ENCODE measurements around the gene ETNK1.
"Not testable (repeated sequence)": the region's sequence is repeated elsewhere in the genome, so short reads cannot be mapped to it uniquely, and the experiment has no call there.

The ETNK1 gene

GRCh38 chr12:22624870-22625761 lies at the start of gene ETNK1:
Gene ETNK1 (plus strand): TSS chr12:22625171. CDS start chr12:22625431, 260 bp downstream.
- peak; percentile 37 for DNase-seq (ENCODE audit: low read depth)
- H3K4me3 ChIP-seq (ENCODE audit: low read depth, low read length): peak within 1 kb of the TSS; percentile 92
- no peak for TF ChIP-seq CTCF (IDR thresholded peaks at IDR 0.05; ENCODE audit: low read depth, low read length, missing control alignments)

- DNase-seq (ENCODE audit: low read depth): no peak
- no peak for TF ChIP-seq CTCF (IDR thresholded peaks at IDR 0.05; ENCODE audit: low read depth, low read length, missing control alignments)
- no peak overlapping the region for H3K4me3 ChIP-seq (ENCODE audit: low read depth, low read length)
Measured at GRCh38 chr12:22576065-22576464, 48.9 kb upstream of the ETNK1 start.

- DNase-seq (ENCODE audit: low read depth): no peak
- no peak overlapping the region for H3K4me3 ChIP-seq (ENCODE audit: low read depth, low read length)
- no peak for TF ChIP-seq CTCF (IDR thresholded peaks at IDR 0.05; ENCODE audit: low read depth, low read length, missing control alignments)
Measured at GRCh38 chr12:22576473-22576872, 48.5 kb upstream of the ETNK1 start.

- H3K4me3 ChIP-seq (ENCODE audit: low read depth, low read length): no peak overlapping the region
- TF ChIP-seq CTCF (IDR thresholded peaks at IDR 0.05; ENCODE audit: low read depth, low read length, missing control alignments): no peak
- DNase-seq (ENCODE audit: low read depth): no peak
Measured at GRCh38 chr12:22577667-22578066, 47.3 kb upstream of the ETNK1 start.

- DNase-seq (ENCODE audit: low read depth): no peak
- no peak overlapping the region for H3K4me3 ChIP-seq (ENCODE audit: low read depth, low read length)
- TF ChIP-seq CTCF (IDR thresholded peaks at IDR 0.05; ENCODE audit: low read depth, low read length, missing control alignments): no peak
Measured at GRCh38 chr12:22578328-22578727, 46.6 kb upstream of the ETNK1 start.

- DNase-seq (ENCODE audit: low read depth): no peak
- no peak overlapping the region for H3K4me3 ChIP-seq (ENCODE audit: low read depth, low read length)
- no peak for TF ChIP-seq CTCF (IDR thresholded peaks at IDR 0.05; ENCODE audit: low read depth, low read length, missing control alignments)
Measured at GRCh38 chr12:22588817-22589216, 36.2 kb upstream of the ETNK1 start.

GRCh38 chr12:22593864-22594263 lies 31.1 kb upstream of the ETNK1 start:
- no peak for TF ChIP-seq CTCF (IDR thresholded peaks at IDR 0.05; ENCODE audit: low read depth, low read length, missing control alignments)
- H3K4me3 ChIP-seq (ENCODE audit: low read depth, low read length): no peak overlapping the region
- no peak for DNase-seq (ENCODE audit: low read depth)

GRCh38 chr12:22597539-22597938 lies 27.4 kb upstream of the ETNK1 start:
- H3K4me3 ChIP-seq (ENCODE audit: low read depth, low read length); DNase-seq (ENCODE audit: low read depth): not testable (repeated sequence)

Data from GM12864 (cell line).